ENCODE measurements around the gene RPS21.

Gene RPS21

GRCh38 chr20:62400021-62400420 is 13.1 kb downstream of the RPS21 start:
- no peak for DNase-seq

DNA sequence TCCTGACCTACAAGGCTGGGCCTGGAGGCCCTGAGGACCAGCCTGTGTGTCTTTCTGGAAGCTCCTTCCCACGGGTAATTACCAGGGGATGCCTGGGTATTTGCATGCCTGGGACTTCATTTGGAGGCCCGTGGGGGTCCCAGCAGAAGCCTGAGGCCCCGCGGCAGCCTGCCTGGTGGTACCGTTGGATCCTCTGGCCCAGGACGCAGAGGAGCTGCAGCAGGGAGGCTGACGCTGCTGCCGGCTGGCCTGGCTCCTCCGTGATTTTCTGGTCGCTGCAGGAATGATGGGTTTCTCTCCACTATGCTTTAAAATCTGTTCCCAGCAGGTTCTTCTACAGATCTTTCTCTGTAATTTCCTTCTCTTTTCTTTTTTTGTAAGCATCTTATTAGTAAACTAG is 13.6 kb downstream of the RPS21 start:
- no peak for DNase-seq

- no peak for DNase-seq
Measured at GRCh38 chr20:62401331-62401779, 14.5 kb downstream of the RPS21 start.

DNA sequence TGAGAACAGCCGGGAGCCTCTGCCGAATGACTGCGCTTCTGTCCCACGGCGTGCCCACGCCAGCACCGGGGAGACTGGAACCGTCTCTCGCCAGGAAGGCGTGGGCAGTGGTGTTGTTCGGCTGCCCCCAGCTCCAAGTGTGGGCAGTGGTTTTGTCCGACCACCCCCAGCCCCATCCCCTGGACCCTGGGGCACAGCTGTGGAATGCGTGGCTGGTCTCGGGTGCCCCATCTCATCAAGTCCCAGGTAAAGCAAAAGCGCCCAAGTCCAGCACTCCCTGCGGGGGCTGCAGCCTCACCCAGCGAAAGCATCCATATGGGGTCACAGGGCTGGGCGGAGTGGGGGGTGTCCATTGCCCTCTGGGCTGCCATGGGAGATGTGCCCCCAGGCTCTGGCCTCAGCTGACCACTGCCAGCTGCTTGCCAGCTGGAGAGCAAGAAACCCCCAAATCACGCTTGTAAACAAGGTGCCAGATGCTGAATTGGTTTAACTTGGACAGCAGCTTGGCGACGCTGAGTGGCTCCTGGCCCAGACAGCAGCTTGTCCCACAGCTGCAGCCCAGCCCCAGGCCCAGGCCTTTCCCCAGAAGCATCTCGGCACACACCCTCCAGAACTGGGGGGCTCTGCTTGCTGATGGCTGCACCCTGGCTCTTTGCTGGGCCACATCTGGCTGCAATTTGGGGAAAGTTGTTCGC is 15.7 kb downstream of the RPS21 start:
- no peak for DNase-seq

DNA sequence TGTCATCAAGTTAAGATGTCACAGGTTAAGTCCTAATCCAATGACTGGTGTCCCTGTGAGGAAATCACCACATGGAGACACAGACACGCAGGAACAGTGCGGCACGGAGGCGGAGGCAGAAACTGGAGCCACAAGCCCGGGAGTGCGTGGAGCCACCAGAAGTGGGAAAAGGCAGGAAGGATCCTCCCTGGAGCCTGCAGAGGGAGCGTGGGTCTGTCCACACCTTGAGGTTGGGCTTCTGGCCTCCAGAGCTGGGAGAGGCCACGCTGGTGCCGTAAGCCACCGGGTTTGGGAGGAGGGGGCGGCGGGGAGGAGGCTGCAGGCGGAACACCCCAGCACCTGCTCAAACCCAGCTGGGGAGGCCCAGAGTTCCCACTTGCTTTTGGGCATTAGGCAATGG is 16.4 kb downstream of the RPS21 start:
- no peak for DNase-seq

GRCh38 chr20:62404112-62404665 is 17.3 kb downstream of the RPS21 start:
- DNase-seq = no peak

DNA sequence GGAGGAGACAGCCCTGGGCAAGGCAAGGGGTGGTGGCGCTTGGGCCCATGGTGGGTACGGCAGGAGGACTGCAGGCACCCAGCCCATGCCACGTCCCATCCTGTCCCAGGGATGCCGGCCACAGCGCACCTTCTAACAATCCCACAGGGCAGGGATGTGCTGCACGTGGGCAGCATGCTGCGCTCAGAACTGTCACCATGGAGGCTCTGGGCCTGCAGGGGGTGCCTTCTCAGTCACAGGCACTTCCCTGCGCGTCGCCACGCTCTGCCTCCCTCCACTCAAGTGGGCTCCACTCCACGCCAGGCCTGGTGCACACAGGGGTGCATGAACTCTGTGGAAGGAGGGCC is 17.8 kb downstream of the RPS21 start:
- no peak for DNase-seq

- peak; percentile 93 for DNase-seq
Measured at GRCh38 chr20:62405108-62405980, 18.4 kb downstream of the RPS21 start.

GRCh38 chr20:62405981-62406513 is 19.1 kb downstream of the RPS21 start:
- DNase-seq = no peak

DNA sequence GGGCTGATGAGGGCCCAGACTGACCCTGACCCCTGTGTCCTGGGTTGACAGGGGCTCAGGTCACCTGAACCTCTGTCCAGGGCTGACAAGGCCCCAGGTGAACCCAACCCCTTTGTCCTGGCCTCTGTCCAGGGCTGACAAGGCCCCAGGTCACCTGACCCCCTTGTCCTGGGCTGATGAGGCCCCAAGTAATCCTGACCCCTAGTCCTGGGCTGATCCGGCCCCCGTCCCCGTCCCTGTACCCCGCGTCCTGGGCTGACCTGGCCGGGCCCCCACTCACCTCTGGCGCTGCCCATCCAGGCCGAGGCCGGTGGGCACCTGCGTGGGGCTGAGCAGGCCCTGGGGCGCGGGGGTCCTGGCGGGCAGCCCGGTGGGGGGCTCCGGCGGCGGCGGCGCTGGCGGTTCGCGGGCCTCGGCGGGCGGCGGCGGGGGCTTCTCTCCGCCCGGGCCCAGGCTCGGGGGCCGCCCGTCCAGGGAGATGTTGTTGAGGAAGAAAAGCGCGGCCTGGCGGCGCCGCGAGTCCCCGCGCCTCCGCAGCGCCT is 19.8 kb downstream of the RPS21 start:
- DNase-seq = no peak

DNA sequence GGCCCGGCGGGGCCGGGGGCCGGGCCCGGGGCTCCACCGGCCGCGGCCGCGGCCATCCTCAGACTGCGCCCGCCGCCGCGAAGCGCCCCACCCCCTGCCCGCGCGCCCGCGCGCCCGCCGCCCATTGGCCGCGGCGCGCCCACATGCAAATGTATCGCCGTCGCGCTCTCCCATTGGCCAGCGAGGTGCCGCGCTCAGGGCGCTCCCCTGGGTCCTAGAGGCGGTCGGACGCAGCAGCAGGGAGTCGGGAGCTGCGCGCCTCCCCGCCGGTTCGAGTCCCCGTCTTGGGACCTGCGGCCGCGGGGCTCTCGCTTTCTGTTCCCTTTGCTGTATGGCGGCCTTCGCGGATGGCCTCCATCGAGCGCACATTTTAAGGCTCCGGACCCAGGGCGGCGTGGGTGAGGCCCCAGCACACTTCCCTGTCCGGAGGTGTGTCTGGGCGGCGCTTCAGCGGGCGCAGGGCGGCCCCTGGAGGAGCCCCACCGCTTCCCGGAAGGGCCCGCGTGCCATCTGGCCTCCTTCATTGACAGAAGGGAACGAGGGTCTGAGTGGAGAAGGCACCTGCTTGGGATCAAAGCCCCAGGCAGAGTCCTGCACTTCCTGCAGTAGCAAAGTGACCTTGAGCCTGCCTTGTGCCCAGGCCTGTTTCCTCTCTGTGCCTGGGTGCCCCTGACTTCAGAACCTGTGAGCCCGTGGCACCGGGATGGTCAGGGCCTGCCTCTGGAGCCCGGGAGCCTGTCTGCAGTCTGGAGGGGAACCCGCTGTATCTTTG is 20.5 kb downstream of the RPS21 start, which contains the start of gene CABLES2:
Gene CABLES2 (minus strand): TSS at position 65 of the 772 bp plus-strand sequence. CDS start 9 bp downstream, at position 56.
- DNase-seq = peak; percentile 99

DNA sequence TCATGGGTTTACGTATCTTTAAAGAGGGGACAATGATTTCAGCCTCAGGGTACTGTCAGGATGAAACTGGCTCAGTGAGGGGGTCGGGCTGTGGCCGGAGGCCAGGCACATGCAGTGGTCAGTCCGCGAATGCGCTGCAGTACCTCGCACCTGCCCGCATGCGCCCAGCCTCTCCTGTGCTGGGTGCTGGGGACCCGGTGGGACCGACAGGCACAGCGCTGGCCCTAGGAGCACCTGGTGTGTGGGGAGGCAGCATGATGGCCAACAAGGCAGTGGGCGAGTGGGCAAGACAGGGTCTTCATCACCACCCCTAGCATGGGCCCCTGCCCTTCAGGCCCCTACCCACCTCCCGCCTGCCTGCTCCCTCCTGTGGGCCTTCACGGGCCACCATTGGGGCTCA is 21.2 kb downstream of the RPS21 start:
- no peak for DNase-seq

- no peak for DNase-seq
Measured at GRCh38 chr20:62408640-62409039, 21.7 kb downstream of the RPS21 start.

- no peak for DNase-seq
Measured at GRCh38 chr20:62409086-62409853, 22.4 kb downstream of the RPS21 start.

- DNase-seq = peak; percentile 96
Measured at GRCh38 chr20:62409931-62410745, 23.2 kb downstream of the RPS21 start.

GRCh38 chr20:62410746-62411478 is 24.0 kb downstream of the RPS21 start:
- DNase-seq = no peak

DNA sequence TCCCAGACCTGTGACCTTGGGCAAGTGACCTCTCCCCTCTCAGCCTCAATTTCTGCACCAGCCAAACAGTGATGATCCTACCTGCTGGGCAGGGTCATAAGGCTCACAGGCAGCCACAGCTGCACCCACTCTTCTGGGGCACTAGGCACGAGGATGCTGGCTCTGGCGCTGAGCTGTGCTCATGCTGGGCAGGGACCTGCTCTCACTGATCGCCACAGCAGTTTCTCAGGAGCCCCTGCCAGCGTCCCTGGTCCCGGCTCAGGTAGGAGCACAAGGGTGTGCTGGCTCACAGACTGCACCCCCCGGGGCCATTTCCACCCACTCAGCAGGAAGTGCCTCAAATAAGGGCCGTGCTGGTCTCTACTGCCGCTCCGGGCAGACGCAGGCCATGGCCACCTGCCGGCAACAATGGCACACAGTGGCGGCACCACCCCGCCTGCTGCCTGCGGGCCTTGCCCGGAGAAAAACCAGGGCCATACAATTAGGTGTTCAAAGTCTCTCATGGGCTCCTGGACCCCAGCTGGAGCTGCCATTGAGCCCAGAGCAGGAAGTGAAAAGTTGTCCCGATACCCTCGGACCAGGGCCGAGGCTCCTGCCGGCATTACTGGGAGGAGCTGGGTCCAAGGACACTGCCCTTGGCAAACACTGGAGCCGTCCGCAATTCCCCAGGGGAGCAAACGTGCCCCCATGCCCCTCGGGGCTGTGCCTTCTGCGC is 24.7 kb downstream of the RPS21 start:
- no peak for DNase-seq

- DNase-seq = no peak
Measured at GRCh38 chr20:62412194-62413024, 25.5 kb downstream of the RPS21 start.

Measured in 8988T (cell line).